Stimulated activated CD8-positive, alpha-beta memory T cell treated with anti-CD3 and anti-CD28 coated beads, Interleukin-2, amount 100 ng/mL, for 1 hour (primary cell): Measurements from ENCODE around the gene IL1RAPL1.

ENCODE experiments used
- DNase-seq, 2 donors: peaks; one replicate each; pipeline ENCODE4 v3.0.0-alpha.2; 2020; ENCODE audit warnings: low read depth in 2 of 2

The IL1RAPL1 gene

GRCh38 chrX:29422034-29422433, 834.8 kb downstream of the IL1RAPL1 start:
- no peak for DNase-seq

GRCh38 chrX:29431895-29432294, 844.6 kb downstream of the IL1RAPL1 start:
- no peak for DNase-seq

GRCh38 chrX:29432534-29432933, 845.3 kb downstream of the IL1RAPL1 start:
- DNase-seq, result no peak

GRCh38 chrX:29434939-29435338, 847.7 kb downstream of the IL1RAPL1 start:
- DNase-seq, result no peak

- no peak for DNase-seq
Observed at GRCh38 chrX:29435396-29435795, 848.1 kb downstream of the IL1RAPL1 start.

- DNase-seq, result no peak
Observed at GRCh38 chrX:29447867-29448266, 860.6 kb downstream of the IL1RAPL1 start.

- no peak for DNase-seq
Observed at GRCh38 chrX:29453333-29453732, 866.1 kb downstream of the IL1RAPL1 start.

- DNase-seq, result no peak
Observed at GRCh38 chrX:29455702-29456101, 868.5 kb downstream of the IL1RAPL1 start.

- no peak for DNase-seq
Observed at GRCh38 chrX:29461039-29461438, 873.8 kb downstream of the IL1RAPL1 start.

- no peak for DNase-seq
Observed at GRCh38 chrX:29466456-29466855, 879.2 kb downstream of the IL1RAPL1 start.

GRCh38 chrX:29468911-29469494, 881.8 kb downstream of the IL1RAPL1 start:
- no peak for DNase-seq

- no peak for DNase-seq
Observed at GRCh38 chrX:29470030-29470429, 882.8 kb downstream of the IL1RAPL1 start.

GRCh38 chrX:29471829-29472228, 884.6 kb downstream of the IL1RAPL1 start:
- no peak for DNase-seq

- no peak for DNase-seq
Observed at GRCh38 chrX:29477878-29478277, 890.6 kb downstream of the IL1RAPL1 start.

- no peak for DNase-seq
Observed at GRCh38 chrX:29478336-29479069, 891.3 kb downstream of the IL1RAPL1 start.

GRCh38 chrX:29487214-29487613, 900.0 kb downstream of the IL1RAPL1 start:
- DNase-seq, result no peak

GRCh38 chrX:29487714-29488113, 900.5 kb downstream of the IL1RAPL1 start:
- no peak for DNase-seq

GRCh38 chrX:29488919-29489318, 901.7 kb downstream of the IL1RAPL1 start:
- no peak for DNase-seq

GRCh38 chrX:29490606-29491005, 903.4 kb downstream of the IL1RAPL1 start:
- DNase-seq, result no peak

- DNase-seq, result no peak
Observed at GRCh38 chrX:29491659-29492058, 904.4 kb downstream of the IL1RAPL1 start.

- no peak for DNase-seq
Observed at GRCh38 chrX:29496636-29497180, 909.5 kb downstream of the IL1RAPL1 start.

- DNase-seq, result no peak
Observed at GRCh38 chrX:29506729-29507128, 919.5 kb downstream of the IL1RAPL1 start.

GRCh38 chrX:29518100-29518499, 930.9 kb downstream of the IL1RAPL1 start:
- DNase-seq, result no peak
